Stomach (tissue), 9 donors: ENCODE measurements around the gene CREB5. TPM values are rescaled to one million over a fixed set of nuclear protein-coding genes. Genes with fewer than 3 reads are reported as not detected.

Experiments used
- DNase-seq, 2 donors: peaks; one replicate each; pipeline versions ENCODE4 v3.0.0 to v3.0.0-alpha.2; 2013 to 2019
- H3K27ac ChIP-seq, 5 donors: fragments of 200-600 bp in 4 of 5; sonication (generic) in 4 of 5; one replicate each; pipeline ENCODE4 v1.5.1; 2013 to 2019; ENCODE audit warnings: mild to moderate bottlenecking in 1 of 5, moderate library complexity in 1 of 5
- H3K27me3 ChIP-seq, 3 donors: fragments of 200-600 bp; sonication (generic); one replicate each; pipeline ENCODE4 v1.5.1; 2017 to 2019; ENCODE audit warnings: mixed run types in 1 of 3
- H3K36me3 ChIP-seq, 4 donors: fragments of 200-600 bp; sonication (generic); 1 replicate in 3 of 4; 2 replicates in 1 of 4; pipeline ENCODE4 v1.5.1; 2016 to 2019
- H3K4me1 ChIP-seq, 4 donors: fragments of 200-600 bp; sonication (generic); one replicate each; pipeline ENCODE4 v1.5.1; 2016 to 2019
- H3K4me3 ChIP-seq, 4 donors: fragments of 200-600 bp; sonication (generic) in 3 of 4; one replicate each; pipeline ENCODE4 v1.5.1; 2016 to 2019; ENCODE audit warnings: mild to moderate bottlenecking in 1 of 4
- H3K9me3 ChIP-seq, 4 donors: fragments of 200-600 bp; sonication (generic); one replicate each; pipeline ENCODE4 v1.5.1; 2016 to 2019
- EP300 ChIP-seq: sonication (generic); formaldehyde crosslinking; IDR thresholded peaks from one replicate; pipeline ENCODE4 v1.6.1; 2017; ENCODE audit warnings: antibody characterized with exemption
- POLR2A ChIP-seq, 4 donors: fragments of 450-650 bp; IDR thresholded peaks; one replicate each; pipeline ENCODE4 v1.6.1; 2016; ENCODE audit warnings: antibody characterized with exemption in 4 of 4, control low read depth in 2 of 4, mild to moderate bottlenecking in 1 of 4, moderate library complexity in 1 of 4
- POLR2AphosphoS5 ChIP-seq, 3 donors: sonication (generic); formaldehyde crosslinking; IDR thresholded peaks; one replicate each; pipeline ENCODE4 v1.6.1; 2016; ENCODE audit warnings: antibody characterized with exemption in 3 of 3
- WGBS, 5 donors: extraction: QIAGEN DNeasy Blood & Tissue Kit in 3 of 5; methylation state at CpG; one replicate each; pipeline versions ENCODE4 v1.1.5 to v1.1.7; 2013 to 2018; 5-methylcytosine and 5-hydroxymethylcytosine counted together
- intact Hi-C: fragments of 100-400 bp; cut with DNase I; formaldehyde crosslinking; loops from one replicate; pipeline ENCODE4 v1.15.1; 2023; ENCODE audit warnings: low total_unique reads
- polyA plus RNA-seq, 3 donors: library from polyadenylated mRNA; stranded (reverse); fragments of 200-250 nt; gene quantifications; one replicate each; pipeline ENCODE4 v1.2.3, GENCODE V29; 2013
- total RNA-seq, 5 donors: library from RNA; depleted of rRNA; stranded (reverse); fragments of >200 nt; gene quantifications; one replicate each; pipeline versions ENCODE4 v1.1.0 to v1.2.3, GENCODE V29; 2014 to 2016
- TF ChIP-seq, protein P1 (sequence below), 7 experiments: fragments of 450-650 bp in 4 of 7; fragments of 200-600 bp in 3 of 7; sonication (generic) in 3 of 7; IDR thresholded peaks; one replicate each; pipeline ENCODE4 v1.5.1; 2016 to 2019; ENCODE audit warnings: antibody characterized with exemption in 7 of 7, control low read depth in 2 of 7, mild to moderate bottlenecking in 1 of 7
- donor health status: healthy with polysubstance abuse.
- donor health status: Bipolar disorder and iron deficiency.
- donor health status: healthy.

Gene CREB5
- total and polyA plus RNA-seq, 8 donors, result 0.68 to 30.3 (median 1.5) TPM; not detected in 1

DNA sequence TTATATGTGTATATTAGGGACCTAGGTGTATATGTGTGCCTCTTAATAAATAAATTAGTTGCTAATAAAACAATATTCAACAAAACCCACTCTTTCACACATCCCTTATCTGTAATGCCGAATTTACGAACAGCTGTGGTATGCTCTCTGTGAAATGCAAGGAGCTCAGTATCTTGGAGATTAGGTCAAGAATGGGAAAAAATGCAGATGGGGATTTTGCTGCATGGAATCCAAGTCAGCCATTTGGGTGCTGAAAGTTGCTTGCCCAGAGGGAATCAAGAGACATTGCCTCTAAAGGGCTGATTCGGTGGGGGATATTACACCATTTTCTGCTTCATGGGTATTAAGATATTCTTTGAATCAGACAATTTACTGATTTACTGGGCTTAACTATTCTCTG is 93.5 kb downstream of the CREB5 start:
- no peak for TF ChIP-seq POLR2A (IDR thresholded peaks at IDR 0.05)
- TF ChIP-seq POLR2AphosphoS5 (IDR thresholded peaks at IDR 0.05), result no peak
- TF ChIP-seq, protein P1, sequence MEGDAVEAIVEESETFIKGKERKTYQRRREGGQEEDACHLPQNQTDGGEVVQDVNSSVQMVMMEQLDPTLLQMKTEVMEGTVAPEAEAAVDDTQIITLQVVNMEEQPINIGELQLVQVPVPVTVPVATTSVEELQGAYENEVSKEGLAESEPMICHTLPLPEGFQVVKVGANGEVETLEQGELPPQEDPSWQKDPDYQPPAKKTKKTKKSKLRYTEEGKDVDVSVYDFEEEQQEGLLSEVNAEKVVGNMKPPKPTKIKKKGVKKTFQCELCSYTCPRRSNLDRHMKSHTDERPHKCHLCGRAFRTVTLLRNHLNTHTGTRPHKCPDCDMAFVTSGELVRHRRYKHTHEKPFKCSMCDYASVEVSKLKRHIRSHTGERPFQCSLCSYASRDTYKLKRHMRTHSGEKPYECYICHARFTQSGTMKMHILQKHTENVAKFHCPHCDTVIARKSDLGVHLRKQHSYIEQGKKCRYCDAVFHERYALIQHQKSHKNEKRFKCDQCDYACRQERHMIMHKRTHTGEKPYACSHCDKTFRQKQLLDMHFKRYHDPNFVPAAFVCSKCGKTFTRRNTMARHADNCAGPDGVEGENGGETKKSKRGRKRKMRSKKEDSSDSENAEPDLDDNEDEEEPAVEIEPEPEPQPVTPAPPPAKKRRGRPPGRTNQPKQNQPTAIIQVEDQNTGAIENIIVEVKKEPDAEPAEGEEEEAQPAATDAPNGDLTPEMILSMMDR (IDR thresholded peaks at IDR 0.05), result no peak
- TF ChIP-seq EP300, result no peak
- DNase-seq, result no peak
- no peaks in the 10 kb centered on the region for H3K9me3 ChIP-seq
- 67 to 84% (median 76%) methylated on average over 3 of the region's 3 CpGs for WGBS, 5 donors
- no peaks in the 10 kb centered on the region for H3K4me1 ChIP-seq
- H3K4me3 ChIP-seq, result no peak overlapping the region
- H3K36me3 ChIP-seq, result no peaks in the 10 kb centered on the region
- peaks cover 0 to 4% (median 0%) of the 10 kb centered on the region in 3 donors for H3K27me3 ChIP-seq
- intact Hi-C loops, result no loop called here
- H3K27ac ChIP-seq, result no peak overlapping the region

DNA sequence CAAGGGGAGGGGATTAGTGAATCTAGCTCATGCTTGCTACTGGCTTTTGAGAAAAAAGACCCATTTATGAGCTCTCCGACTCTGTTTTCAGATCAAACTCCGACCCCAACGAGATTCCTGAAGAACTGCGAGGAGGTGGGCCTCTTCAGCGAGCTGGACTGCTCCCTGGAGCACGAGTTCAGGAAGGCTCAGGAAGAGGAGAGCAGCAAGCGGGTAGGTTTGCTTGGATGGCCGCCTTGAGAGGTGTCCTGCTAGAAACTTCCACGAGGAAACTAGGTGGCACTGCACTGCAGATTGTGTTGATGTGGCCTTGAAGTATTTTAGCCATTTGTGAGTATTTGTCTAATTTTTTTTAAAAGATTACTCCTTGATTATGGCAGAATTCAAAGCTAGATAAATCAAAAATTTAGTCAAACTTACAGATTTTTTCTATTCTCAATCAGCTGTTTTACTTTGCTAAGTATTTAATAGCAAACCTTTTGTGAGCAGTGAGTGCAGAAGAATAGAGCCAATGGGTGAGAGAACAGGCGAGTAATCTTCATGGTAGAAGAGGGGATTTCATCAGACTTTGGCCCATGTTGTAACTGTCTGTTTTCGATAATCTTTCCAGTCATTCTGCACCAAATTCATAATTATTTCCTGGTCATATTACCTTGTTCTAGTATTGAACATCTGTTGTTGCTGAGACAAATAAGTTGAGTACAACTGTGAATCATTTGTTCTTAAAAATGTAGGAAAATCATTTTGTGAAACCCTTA is 95.4 kb downstream of the CREB5 start:
- H3K4me3 ChIP-seq, result no peak overlapping the region
- H3K27ac ChIP-seq, result no peak overlapping the region
- peaks cover 0 to 4% (median 0%) of the 10 kb centered on the region in 3 donors for H3K27me3 ChIP-seq
- intact Hi-C loops, result no loop called here
- H3K4me1 ChIP-seq, result no peaks in the 10 kb centered on the region
- 84 to 91% (median 88%) methylated on average over 11 of the region's 11 CpGs for WGBS, 5 donors
- no peak for DNase-seq
- H3K36me3 ChIP-seq, result no peaks in the 10 kb centered on the region
- TF ChIP-seq POLR2A (IDR thresholded peaks at IDR 0.05) (no peak), EP300 (no peak), POLR2AphosphoS5 (IDR thresholded peaks at IDR 0.05) (no peak)
- TF ChIP-seq, protein P1 (IDR thresholded peaks at IDR 0.05), result no peak
- no peaks in the 10 kb centered on the region for H3K9me3 ChIP-seq

DNA sequence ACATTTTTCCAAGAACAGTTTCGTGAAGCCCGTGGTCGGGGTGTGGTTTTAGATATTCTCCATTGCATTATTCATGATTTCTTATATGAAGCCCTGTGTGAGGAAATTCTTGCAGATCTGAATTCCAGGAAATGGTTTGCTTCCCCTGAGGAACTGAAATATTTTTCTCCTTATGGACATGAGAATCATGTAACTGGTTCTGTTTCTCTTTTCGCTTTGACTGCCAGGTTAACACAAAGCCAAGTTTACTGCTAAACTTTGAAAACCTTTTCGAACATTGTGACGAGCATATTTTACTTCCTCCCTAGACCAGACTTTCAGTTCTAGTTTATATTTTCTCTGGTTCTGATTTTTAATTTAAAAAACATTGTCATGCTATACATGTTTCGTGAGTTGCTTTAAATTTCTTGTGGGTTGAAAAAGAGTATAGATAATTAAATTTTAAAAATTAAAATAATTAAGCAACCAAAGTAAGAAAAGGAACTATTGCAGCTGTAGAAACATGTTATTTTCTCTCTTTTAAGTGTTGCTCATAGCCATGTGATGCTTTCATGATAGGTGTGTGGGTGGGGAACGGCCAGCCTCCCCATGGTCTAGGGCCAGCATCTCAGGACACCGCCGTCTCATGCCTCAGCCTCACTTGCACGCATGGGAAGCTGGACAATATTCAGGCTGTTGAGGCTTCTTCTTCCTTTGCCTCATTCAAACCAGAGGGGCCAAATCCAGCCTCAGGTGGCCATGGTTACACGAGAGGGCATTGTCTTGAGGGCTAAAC is 97.1 kb downstream of the CREB5 start:
- Histone ChIP-seq H3K4me1 (no peaks in the 10 kb centered on the region), H3K4me3 (no peak overlapping the region), H3K27ac (no peak overlapping the region)

DNA sequence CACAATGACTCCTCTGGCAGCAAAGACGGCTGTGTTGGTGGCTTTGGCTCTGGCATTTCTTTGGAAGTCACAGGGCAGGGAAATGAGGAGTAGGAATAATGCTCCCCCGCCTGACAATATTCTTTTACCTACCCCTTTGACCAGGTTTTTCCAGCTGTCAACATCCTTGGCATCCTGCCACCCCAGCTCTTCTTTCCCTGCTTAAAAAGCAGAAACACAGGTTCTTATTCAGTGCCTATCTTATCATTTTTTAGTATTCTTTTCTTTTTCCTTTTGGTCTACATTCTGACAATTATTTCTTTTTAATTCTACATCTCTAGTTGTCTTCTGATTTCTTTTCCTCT is 97.7 kb downstream of the CREB5 start:
- DNase-seq, result no peak
- Histone ChIP-seq H3K27ac (no peak overlapping the region), H3K36me3 (no peaks in the 10 kb centered on the region), H3K9me3 (no peaks in the 10 kb centered on the region), H3K4me1 (no peaks in the 10 kb centered on the region), H3K27me3 (peaks cover 0 to 4% (median 0%) of the 10 kb centered on the region in 3 donors), H3K4me3 (no peak overlapping the region)
- WGBS, 5 donors, result 60 to 76% (median 68%) methylated on average over 2 of the region's 2 CpGs
- intact Hi-C loops, result no loop called here
- TF ChIP-seq POLR2AphosphoS5 (IDR thresholded peaks at IDR 0.05) (no peak), POLR2A (IDR thresholded peaks at IDR 0.05) (no peak), EP300 (no peak)
- TF ChIP-seq, protein P1 (IDR thresholded peaks at IDR 0.05), result no peak

More for the DNA sequence above, 97.1 kb downstream of the CREB5 start:
- peaks cover 0 to 4% (median 0%) of the 10 kb centered on the region in 3 donors for H3K27me3 ChIP-seq
- no peaks in the 10 kb centered on the region for H3K9me3 ChIP-seq
- peak in 1 of 2 donors; percentile 54 for DNase-seq
- 65 to 82% (median 75%) methylated on average over 12 of the region's 12 CpGs for WGBS, 5 donors
- intact Hi-C loops, result no loop called here
- TF ChIP-seq POLR2AphosphoS5 (IDR thresholded peaks at IDR 0.05) (no peak), EP300 (no peak), POLR2A (IDR thresholded peaks at IDR 0.05) (no peak)
- TF ChIP-seq, protein P1 (IDR thresholded peaks at IDR 0.05), result no peak
- H3K36me3 ChIP-seq, result no peaks in the 10 kb centered on the region
